H9 (cell line): ENCODE results near the gene B3GNT7. TPM values are rescaled to one million over a fixed set of nuclear protein-coding genes. Genes with fewer than 3 reads are reported as not detected.

Source experiments
- DNase-seq: peaks from one replicate; pipeline ENCODE4 v3.0.0-alpha.2; 2017
- H2AFZ ChIP-seq: one replicate; pipeline ENCODE4 v1.6.1; 2013; ENCODE audit warnings: mild to moderate bottlenecking, low read length, control low read depth, moderate library complexity
- H2AK5ac ChIP-seq: 2 replicates; pipeline ENCODE4 v1.6.1; 2013; ENCODE audit warnings: low read length, control low read depth, mixed read lengths; ENCODE audit not compliant: insufficient read length
- H2BK120ac ChIP-seq: one replicate; pipeline ENCODE4 v1.6.1; 2013; ENCODE audit warnings: low read depth, mild to moderate bottlenecking, low read length, control low read depth, inconsistent platforms; ENCODE audit not compliant: poor library complexity, severe bottlenecking
- H2BK12ac ChIP-seq: 2 replicates; pipeline ENCODE4 v1.6.1; 2013; ENCODE audit warnings: low read length, control low read depth, mixed read lengths, low read depth; ENCODE audit not compliant: insufficient read length
- H2BK15ac ChIP-seq: 2 replicates; pipeline ENCODE4 v1.6.1; 2013; ENCODE audit warnings: low read depth, low read length, control low read depth
- H2BK20ac ChIP-seq: one replicate; pipeline ENCODE4 v1.6.1; 2013; ENCODE audit warnings: low read depth, mild to moderate bottlenecking, low read length, control low read depth, inconsistent platforms; ENCODE audit not compliant: poor library complexity, severe bottlenecking
- H2BK5ac ChIP-seq: 2 replicates; pipeline ENCODE4 v1.6.1; 2013; ENCODE audit warnings: low read length, control low read depth, mixed read lengths; ENCODE audit not compliant: insufficient read length
- H3K14ac ChIP-seq: 2 replicates; pipeline ENCODE4 v1.6.1; 2013; ENCODE audit warnings: low read length, control low read depth; ENCODE audit not compliant: insufficient read depth
- H3K18ac ChIP-seq: 2 replicates; pipeline ENCODE4 v1.6.1; 2013; ENCODE audit warnings: low read depth, mild to moderate bottlenecking, mixed read lengths, low read length, control low read depth; ENCODE audit not compliant: insufficient read length
- H3K23ac ChIP-seq: 2 replicates; pipeline ENCODE4 v1.6.1; 2013; ENCODE audit warnings: low read length, control low read depth, mixed read lengths, low read depth; ENCODE audit not compliant: insufficient read length
- H3K23me2 ChIP-seq: 2 replicates; pipeline ENCODE4 v1.6.1; 2013; ENCODE audit warnings: low read depth, mild to moderate bottlenecking, mixed read lengths, low read length, control low read depth; ENCODE audit not compliant: insufficient read length, poor library complexity, severe bottlenecking
- H3K27ac ChIP-seq: 2 replicates; pipeline ENCODE4 v1.5.1; 2013; ENCODE audit warnings: low read length, control low read depth, mixed read lengths, low read depth; ENCODE audit not compliant: insufficient read length
- H3K27me3 ChIP-seq: 2 replicates; pipeline ENCODE4 v1.6.1; 2013; ENCODE audit warnings: low read length, control low read depth, inconsistent platforms; ENCODE audit not compliant: insufficient read depth
- H3K4ac ChIP-seq: 2 replicates; pipeline ENCODE4 v1.6.1; 2013; ENCODE audit warnings: low read depth, mild to moderate bottlenecking, control low read depth, inconsistent platforms, low read length, moderate library complexity
- H3K4me1 ChIP-seq: 2 replicates; pipeline ENCODE4 v1.6.1; 2013; ENCODE audit warnings: low read length, control low read depth, inconsistent platforms; ENCODE audit not compliant: insufficient read depth
- H3K4me2 ChIP-seq: 2 replicates; pipeline ENCODE4 v1.6.1; 2013; ENCODE audit warnings: low read length, control low read depth, mixed read lengths; ENCODE audit not compliant: insufficient read length, insufficient read depth
- H3K56ac ChIP-seq: 2 replicates; pipeline ENCODE4 v1.6.1; 2013; ENCODE audit warnings: low read depth, mild to moderate bottlenecking, mixed read lengths, low read length, control low read depth; ENCODE audit not compliant: insufficient read length
- H3K79me1 ChIP-seq: 2 replicates; pipeline ENCODE4 v1.6.1; 2013; ENCODE audit warnings: low read depth, mild to moderate bottlenecking, moderate library complexity, low read length, control low read depth, inconsistent platforms; ENCODE audit not compliant: insufficient read depth, poor library complexity, severe bottlenecking
- H3K79me2 ChIP-seq: 2 replicates; pipeline ENCODE4 v1.6.1; 2013; ENCODE audit warnings: low read length, control low read depth, inconsistent platforms; ENCODE audit not compliant: insufficient read depth
- H3K9ac ChIP-seq: 2 replicates; pipeline ENCODE4 v1.6.1; 2013; ENCODE audit warnings: low read length, control low read depth, mixed read lengths; ENCODE audit not compliant: insufficient read length; ENCODE audit errors: extremely low read depth
- H3K9me3 ChIP-seq: one replicate; pipeline ENCODE4 v1.6.1; 2013; ENCODE audit warnings: low read depth, low read length, inconsistent platforms; ENCODE audit not compliant: control insufficient read depth
- H3T11ph ChIP-seq: one replicate; pipeline ENCODE4 v1.6.1; 2013; ENCODE audit warnings: mild to moderate bottlenecking, low read length, control low read depth, inconsistent platforms
- H4K20me1 ChIP-seq: one replicate; pipeline ENCODE4 v1.6.1; 2013; ENCODE audit not compliant: control insufficient read depth, insufficient read length, insufficient read depth
- H4K5ac ChIP-seq: 2 replicates; pipeline ENCODE4 v1.6.1; 2013; ENCODE audit warnings: low read depth, mild to moderate bottlenecking, mixed read lengths, low read length, control low read depth; ENCODE audit not compliant: insufficient read length
- H4K8ac ChIP-seq: replicated peaks from 2 replicates; pipeline ENCODE4 v1.6.1; 2013; ENCODE audit warnings: low read length, control low read depth, mixed read lengths, low read depth; ENCODE audit not compliant: insufficient read length
- H4K91ac ChIP-seq: 2 replicates; pipeline ENCODE4 v1.6.1; 2013; ENCODE audit warnings: low read depth, mild to moderate bottlenecking, moderate library complexity, mixed read lengths, low read length, control low read depth; ENCODE audit not compliant: insufficient read length
- H3K27ac Mint-ChIP-seq, 3 experiments: 2 replicates in 2 of 3; 3 replicates in 1 of 3; pipeline ENCODE4 v1.8.0; 2020 to 2021; ENCODE audit warnings: mixed read lengths in 3 of 3, mild to moderate bottlenecking in 1 of 3, moderate library complexity in 1 of 3
- H3K27me3 Mint-ChIP-seq: 2 replicates; pipeline ENCODE4 v1.8.0; 2021; ENCODE audit warnings: low read depth, mild to moderate bottlenecking, moderate library complexity, mixed read lengths
- H3K36me3 Mint-ChIP-seq, 3 experiments: 2 replicates in 2 of 3; 3 replicates in 1 of 3; pipeline ENCODE4 v1.8.0; 2020 to 2021; ENCODE audit warnings: low read depth in 3 of 3, mixed read lengths in 3 of 3; ENCODE audit not compliant: insufficient read depth in 1 of 3
- H3K4me1 Mint-ChIP-seq, 2 experiments: 2 replicates each; pipeline ENCODE4 v1.8.0; 2020; ENCODE audit warnings: mixed read lengths in 2 of 2
- H3K4me3 Mint-ChIP-seq, 2 experiments: 2 replicates in 1 of 2; 3 replicates in 1 of 2; pipeline ENCODE4 v1.8.0; 2020 to 2021; ENCODE audit warnings: mild to moderate bottlenecking in 2 of 2, mixed read lengths in 2 of 2, moderate library complexity in 1 of 2
- H3K9me3 Mint-ChIP-seq, 2 experiments: 2 replicates in 1 of 2; 3 replicates in 1 of 2; pipeline ENCODE4 v1.8.0; 2020; ENCODE audit warnings: mild to moderate bottlenecking in 2 of 2, mixed read lengths in 2 of 2, moderate library complexity in 1 of 2
- CTCF ChIP-seq: fragments of 200-600 bp; sonication (generic); conservative IDR thresholded peaks from 3 replicates; pipeline ENCODE4 v1.8.0; 2021; ENCODE audit warnings: antibody characterized with exemption, mild to moderate bottlenecking
- WGBS: extraction: QIAGEN DNeasy Blood & Tissue Kit; methylation state at CpG from one replicate; pipeline ENCODE4 v1.1.7; 2013; ENCODE audit warnings: missing lambda C conversion rate, low lambda C conversion rate, mixed read lengths; ENCODE audit not compliant: insufficient read length; ENCODE audit errors: extremely low coverage; 5-methylcytosine and 5-hydroxymethylcytosine counted together
- total RNA-seq: library from RNA; stranded (reverse); gene quantifications from 2 replicates; pipeline ENCODE4 v1.2.1, GENCODE V29; 2021

The B3GNT7 gene
- total RNA-seq, 1 experiment from 2014 or later = 42.2 TPM

- no peak overlapping the region for H2AK5ac ChIP-seq
- no peak overlapping the region for H2BK12ac ChIP-seq
- H2BK20ac ChIP-seq = no peak overlapping the region
- TF ChIP-seq CTCF = no peak
- no peak overlapping the region for H3T11ph ChIP-seq
- H3K56ac ChIP-seq = no peak overlapping the region
- H3K9me3 Mint-ChIP-seq = no peaks in the 10 kb centered on the region; a peak in 1 of 5 replicates
- H3K23me2 ChIP-seq = peaks cover 9% of the 10 kb centered on the region
- H3K9me3 ChIP-seq = no peaks in the 10 kb centered on the region
- no peaks in the 10 kb centered on the region for H3K79me1 ChIP-seq
- no peak overlapping the region for H2BK15ac ChIP-seq
- H2BK5ac ChIP-seq = no peak overlapping the region
- H4K8ac ChIP-seq = no peak overlapping the region
- peaks cover 9 to 15% (median 12%) of the 10 kb centered on the region in 3 experiments; a peak in 6 of 7 replicates for H3K36me3 Mint-ChIP-seq
- no peak overlapping the region for H4K91ac ChIP-seq
- no CpG with 5 or more reads among the region's 41 CpGs for WGBS
- no peaks in the 10 kb centered on the region; the same call in 1 of the 2 replicates for H3K4me1 ChIP-seq
- H3K4me1 Mint-ChIP-seq = peaks cover 52 to 56% of the 10 kb centered on the region in 2 experiments
- no peak for DNase-seq
- no peak overlapping the region for H2BK120ac ChIP-seq
- peak overlapping the region; percentile 48 for H3K4me2 ChIP-seq
- no peaks in the 10 kb centered on the region; the same call in 1 of the 2 replicates for H3K79me2 ChIP-seq
- no peak overlapping the region for H2AFZ ChIP-seq
- peak overlapping the region; percentile 37; the same call in 1 of the 2 replicates for H3K14ac ChIP-seq
- no peak overlapping the region for H3K27ac ChIP-seq
- H3K4me3 Mint-ChIP-seq = peak overlapping the region; percentile 72 to 82
- no peaks in the 10 kb centered on the region for H4K20me1 ChIP-seq
- no peak overlapping the region for H3K18ac ChIP-seq
- no peak overlapping the region for H3K9ac ChIP-seq
- no peaks in the 10 kb centered on the region for H3K27me3 ChIP-seq
- peaks cover 3% of the 10 kb centered on the region; the same call in 1 of the 2 replicates for H3K27me3 Mint-ChIP-seq
- no peak overlapping the region for H3K4ac ChIP-seq
- H3K27ac Mint-ChIP-seq = no peak overlapping the region
- H3K23ac ChIP-seq = no peak overlapping the region
- H4K5ac ChIP-seq = no peak overlapping the region
Measured at GRCh38 chr2:231396058-231396821, 730 bp downstream of the B3GNT7 start.
